ENCODE measurements around the gene PLCH1. TPM values are rescaled to one million over a fixed set of nuclear protein-coding genes. Genes with fewer than 3 reads are reported as not detected.

Gene PLCH1
- total RNA-seq, 4 donors from 2014 or later, result 0.68 to 1.2 (median 0.87) TPM

GRCh38 chr3:155594526-155595187, 150.2 kb downstream of the PLCH1 start:
- no peaks in the 10 kb centered on the region for H3K4me1 ChIP-seq
- WGBS, result 56% methylated on average over 4 of the region's 4 CpGs
- no peaks in the 10 kb centered on the region for H3K36me3 ChIP-seq
- no peaks in the 10 kb centered on the region for H3K9me3 ChIP-seq
- TF ChIP-seq, protein P1, sequence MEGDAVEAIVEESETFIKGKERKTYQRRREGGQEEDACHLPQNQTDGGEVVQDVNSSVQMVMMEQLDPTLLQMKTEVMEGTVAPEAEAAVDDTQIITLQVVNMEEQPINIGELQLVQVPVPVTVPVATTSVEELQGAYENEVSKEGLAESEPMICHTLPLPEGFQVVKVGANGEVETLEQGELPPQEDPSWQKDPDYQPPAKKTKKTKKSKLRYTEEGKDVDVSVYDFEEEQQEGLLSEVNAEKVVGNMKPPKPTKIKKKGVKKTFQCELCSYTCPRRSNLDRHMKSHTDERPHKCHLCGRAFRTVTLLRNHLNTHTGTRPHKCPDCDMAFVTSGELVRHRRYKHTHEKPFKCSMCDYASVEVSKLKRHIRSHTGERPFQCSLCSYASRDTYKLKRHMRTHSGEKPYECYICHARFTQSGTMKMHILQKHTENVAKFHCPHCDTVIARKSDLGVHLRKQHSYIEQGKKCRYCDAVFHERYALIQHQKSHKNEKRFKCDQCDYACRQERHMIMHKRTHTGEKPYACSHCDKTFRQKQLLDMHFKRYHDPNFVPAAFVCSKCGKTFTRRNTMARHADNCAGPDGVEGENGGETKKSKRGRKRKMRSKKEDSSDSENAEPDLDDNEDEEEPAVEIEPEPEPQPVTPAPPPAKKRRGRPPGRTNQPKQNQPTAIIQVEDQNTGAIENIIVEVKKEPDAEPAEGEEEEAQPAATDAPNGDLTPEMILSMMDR (IDR thresholded peaks at IDR 0.05), result no peak
- TF ChIP-seq POLR2AphosphoS5 (IDR thresholded peaks at IDR 0.05), result no peak
- no peak for TF ChIP-seq POLR2A (IDR thresholded peaks at IDR 0.05)
- TF ChIP-seq EP300 (IDR thresholded peaks at IDR 0.05), result no peak
- no peak overlapping the region for H3K27ac ChIP-seq
- no peak for DNase-seq (ENCODE audit: low spot score in 2 of 2)
- H3K4me3 ChIP-seq, result no peak overlapping the region
- no peaks in the 10 kb centered on the region for H3K27me3 ChIP-seq

- Histone ChIP-seq H3K4me3 (no peak overlapping the region), H3K27ac (no peak overlapping the region), H3K9me3 (no peaks in the 10 kb centered on the region), H3K27me3 (no peaks in the 10 kb centered on the region), H3K36me3 (no peaks in the 10 kb centered on the region), H3K4me1 (no peaks in the 10 kb centered on the region)
- WGBS, result 88% methylated on average over 2 of the region's 2 CpGs
- TF ChIP-seq POLR2AphosphoS5 (IDR thresholded peaks at IDR 0.05) (no peak), EP300 (IDR thresholded peaks at IDR 0.05) (no peak), POLR2A (IDR thresholded peaks at IDR 0.05) (no peak)
- TF ChIP-seq, protein P1 (IDR thresholded peaks at IDR 0.05), result no peak
- no peak for DNase-seq (ENCODE audit: low spot score in 2 of 2)
These were observed 157.3 kb downstream of the PLCH1 start for GRCh38 chr3:155587581-155587980.

GRCh38 chr3:155585384-155585783, 159.5 kb downstream of the PLCH1 start:
- Histone ChIP-seq H3K27ac (no peak overlapping the region), H3K9me3 (no peaks in the 10 kb centered on the region), H3K36me3 (no peaks in the 10 kb centered on the region), H3K27me3 (no peaks in the 10 kb centered on the region), H3K4me3 (no peak overlapping the region), H3K4me1 (no peaks in the 10 kb centered on the region)
- DNase-seq (ENCODE audit: low spot score in 2 of 2), result no peak
- TF ChIP-seq, protein P1 (IDR thresholded peaks at IDR 0.05), result no peak
- TF ChIP-seq POLR2A (IDR thresholded peaks at IDR 0.05) (no peak), EP300 (IDR thresholded peaks at IDR 0.05) (no peak), POLR2AphosphoS5 (IDR thresholded peaks at IDR 0.05) (no peak)
- 93% methylated on average over 2 of the region's 2 CpGs for WGBS

GRCh38 chr3:155581579-155581978, 163.3 kb downstream of the PLCH1 start:
- H3K27ac ChIP-seq, result no peak overlapping the region
- no peaks in the 10 kb centered on the region for H3K4me1 ChIP-seq
- no peak for DNase-seq (ENCODE audit: low spot score in 2 of 2)
- no peaks in the 10 kb centered on the region for H3K9me3 ChIP-seq
- no peaks in the 10 kb centered on the region for H3K27me3 ChIP-seq
- TF ChIP-seq, protein P1 (IDR thresholded peaks at IDR 0.05), result no peak
- TF ChIP-seq EP300 (IDR thresholded peaks at IDR 0.05) (no peak), POLR2A (IDR thresholded peaks at IDR 0.05) (no peak), POLR2AphosphoS5 (IDR thresholded peaks at IDR 0.05) (no peak)
- H3K36me3 ChIP-seq, result no peaks in the 10 kb centered on the region
- 75% methylated on average over 10 of the region's 10 CpGs for WGBS
- no peak overlapping the region for H3K4me3 ChIP-seq

DNA sequence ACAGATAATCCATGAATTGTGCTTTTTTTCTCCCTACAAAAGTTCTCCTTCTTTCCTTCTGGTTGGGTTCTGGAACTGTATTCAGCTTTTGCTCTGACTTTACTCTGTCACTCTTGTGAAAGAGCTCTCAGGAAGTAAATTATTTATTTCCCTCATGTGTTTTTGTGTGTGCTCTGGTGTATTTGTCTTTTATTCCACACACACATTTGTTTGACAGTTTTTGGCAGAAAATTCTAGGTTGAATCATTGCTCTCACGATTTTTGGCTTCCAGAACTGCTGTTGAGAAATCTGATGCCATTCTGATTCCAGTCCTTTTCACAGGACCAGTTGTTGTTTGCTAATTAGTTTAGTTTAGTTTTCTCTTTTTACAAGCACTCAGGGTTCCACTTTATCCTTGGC, 172.8 kb downstream of the PLCH1 start:
- Histone ChIP-seq H3K9me3 (no peaks in the 10 kb centered on the region), H3K4me1 (no peaks in the 10 kb centered on the region), H3K36me3 (no peaks in the 10 kb centered on the region), H3K4me3 (no peak overlapping the region), H3K27me3 (no peaks in the 10 kb centered on the region), H3K27ac (no peak overlapping the region)
- DNase-seq (ENCODE audit: low spot score in 2 of 2), result no peak
- no peak for TF ChIP-seq EP300 (IDR thresholded peaks at IDR 0.05)
- TF ChIP-seq POLR2A (IDR thresholded peaks at IDR 0.05), result no peak
- no peak for TF ChIP-seq POLR2AphosphoS5 (IDR thresholded peaks at IDR 0.05)
- TF ChIP-seq, protein P1 (IDR thresholded peaks at IDR 0.05), result no peak
- 6% methylated on average over 1 of the region's 1 CpG for WGBS
